ENCODE measurements around the gene CDK15. TPM values are rescaled to one million over a fixed set of nuclear protein-coding genes. Genes with fewer than 3 reads are reported as not detected.

Gene CDK15
- total RNA-seq, 4 donors from 2014 or later: 0.75 to 3.6 (median 1.2) TPM

- DNase-seq (ENCODE audit: low spot score) (no peak), ATAC-seq (ENCODE audit: low FRiP score) (no peak)
- TF ChIP-seq CTCF (IDR thresholded peaks at IDR 0.05): no peak
Measured at GRCh38 chr2:201788371-201788770, 18.0 kb upstream of the CDK15 start.

GRCh38 chr2:201789395-201789794 lies 16.9 kb upstream of the CDK15 start:
- no peak for DNase-seq (ENCODE audit: low spot score)
- TF ChIP-seq CTCF (IDR thresholded peaks at IDR 0.05): no peak
- ATAC-seq (ENCODE audit: low FRiP score): no peak

DNA sequence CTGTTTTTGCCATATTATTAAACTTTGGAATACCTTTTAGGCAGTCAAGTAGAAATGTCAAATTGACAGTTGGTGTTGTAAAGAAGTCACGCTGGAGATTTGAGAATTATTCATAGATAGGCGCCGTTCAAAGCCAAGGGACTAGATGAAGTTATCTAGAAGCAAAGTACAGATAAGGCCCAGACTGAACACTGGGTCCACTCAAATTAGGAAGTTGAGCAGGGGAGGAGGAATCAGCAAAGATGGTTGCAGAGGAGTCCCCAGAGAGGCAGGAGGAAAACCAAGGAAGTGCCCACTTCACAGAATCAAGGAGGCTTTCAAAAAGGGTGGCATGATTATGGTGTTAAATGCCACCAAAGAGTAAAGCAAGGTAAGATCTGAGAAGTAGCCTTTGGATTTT lies 16.0 kb upstream of the CDK15 start:
- no peak for ATAC-seq (ENCODE audit: low FRiP score)
- no peak for TF ChIP-seq CTCF (IDR thresholded peaks at IDR 0.05)

DNA sequence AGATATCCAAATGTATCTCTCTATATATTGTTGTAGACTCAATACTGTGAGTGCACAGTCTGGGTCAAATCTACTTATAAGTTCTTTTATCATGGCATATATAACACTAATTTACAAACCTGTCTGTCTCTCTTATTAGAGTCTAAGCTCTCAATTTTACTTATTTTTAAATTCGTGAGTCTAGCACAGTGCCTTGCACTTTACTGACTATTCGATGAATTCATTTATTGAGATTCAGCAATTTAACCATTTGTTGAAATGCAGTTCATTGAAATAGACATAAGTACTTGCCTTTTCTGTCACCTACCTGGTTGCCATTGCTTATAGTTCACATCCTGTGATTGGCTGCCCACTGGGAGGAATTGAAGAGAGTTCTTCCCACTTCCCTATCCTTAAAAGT lies 15.3 kb upstream of the CDK15 start:
- ATAC-seq (ENCODE audit: low FRiP score) (no peak), DNase-seq (ENCODE audit: low spot score) (no peak)
- no peak for TF ChIP-seq CTCF (IDR thresholded peaks at IDR 0.05)

More for the DNA sequence above, 16.0 kb upstream of the CDK15 start:
- no peak for DNase-seq (ENCODE audit: low spot score)

- no peak for DNase-seq (ENCODE audit: low spot score)
- no peak for ATAC-seq (ENCODE audit: low FRiP score)
- no peak for TF ChIP-seq CTCF (IDR thresholded peaks at IDR 0.05)
Measured at GRCh38 chr2:201793631-201794030, 12.7 kb upstream of the CDK15 start.

- ATAC-seq (ENCODE audit: low FRiP score) (no peak), DNase-seq (ENCODE audit: low spot score) (no peak)
- no peak for TF ChIP-seq CTCF (IDR thresholded peaks at IDR 0.05)
Measured at GRCh38 chr2:201794294-201794693, 12.0 kb upstream of the CDK15 start.

- no peak for DNase-seq (ENCODE audit: low spot score)
- no peak for ATAC-seq (ENCODE audit: low FRiP score)
- no peak for TF ChIP-seq CTCF (IDR thresholded peaks at IDR 0.05)
Measured at GRCh38 chr2:201795607-201796477, 10.5 kb upstream of the CDK15 start.

Data from omental fat pad (tissue), 4 donors.